Activated T-cell treated with anti-CD3 and anti-CD28 coated beads, Interleukin-2, amount 50 U/mL, for 72 hours (primary cell): Measurements from ENCODE around the gene FAM236A. TPM values are rescaled to one million over a fixed set of nuclear protein-coding genes. Genes with fewer than 3 reads are reported as not detected.
A peak's percentile ranks its signal among the peaks of the same experiment; 100 is the strongest.
"Not testable (repeated sequence)": the region's sequence is repeated elsewhere in the genome, so short reads cannot be mapped to it uniquely, and the experiment has no call there.

ENCODE experiments used
- ATAC-seq, 2 donors: fragments of 150-1000 bp; cut with Tn5 transposase; replicated peaks in 1 of 2; 2 replicates each; pipeline ENCODE4 v1.10.0; 2021; ENCODE audit warnings: moderate library complexity in 2 of 2, mild to moderate bottlenecking in 1 of 2
- DNase-seq, 2 donors: peaks; one replicate each; pipeline ENCODE4 v3.0.0; 2021 to 2022; ENCODE audit warnings: mixed read lengths in 1 of 2
- H3K27ac Mint-ChIP-seq: one replicate; pipeline ENCODE4 v1.8.0; 2022; ENCODE audit warnings: mild to moderate bottlenecking, moderate library complexity, mixed read lengths
- H3K27me3 Mint-ChIP-seq: one replicate; pipeline ENCODE4 v1.8.0; 2022; ENCODE audit warnings: low read depth, mixed read lengths
- H3K36me3 Mint-ChIP-seq, 2 donors: one replicate each; pipeline ENCODE4 v1.8.0; 2022; ENCODE audit warnings: mixed read lengths in 2 of 2, mild to moderate bottlenecking in 1 of 2; ENCODE audit not compliant: insufficient read depth in 2 of 2
- H3K4me1 Mint-ChIP-seq: one replicate; pipeline ENCODE4 v1.8.0; 2022; ENCODE audit warnings: low read depth, mixed read lengths
- H3K4me3 Mint-ChIP-seq, 2 donors: one replicate each; pipeline ENCODE4 v1.8.0; 2022; ENCODE audit warnings: mild to moderate bottlenecking in 2 of 2, mixed read lengths in 2 of 2, moderate library complexity in 2 of 2
- H3K9me3 Mint-ChIP-seq, 2 donors: one replicate each; pipeline ENCODE4 v1.8.0; 2022; ENCODE audit warnings: mixed read lengths in 2 of 2
- total RNA-seq, 2 donors: library from RNA; stranded (reverse); gene quantifications; one replicate each; pipeline ENCODE4 v1.2.3, GENCODE V29; 2022

FAM236A gene
- total RNA-seq: not detected

- not testable (repeated sequence) for ATAC-seq, H3K27me3 Mint-ChIP-seq, H3K4me1 Mint-ChIP-seq, DNase-seq, H3K36me3 Mint-ChIP-seq, H3K27ac Mint-ChIP-seq, H3K9me3 Mint-ChIP-seq, H3K4me3 Mint-ChIP-seq
Observed at GRCh38 chrX:72937906-72938305, at the start of gene FAM236A. FAM236A (plus strand) TSS chrX:72938206; CDS start chrX:72938263, 57 bp downstream.

GRCh38 chrX:72889740-72890139 lies 48.3 kb upstream of the FAM236A start:
- DNase-seq, H3K27me3 Mint-ChIP-seq, H3K4me1 Mint-ChIP-seq, H3K4me3 Mint-ChIP-seq, H3K27ac Mint-ChIP-seq, ATAC-seq, H3K36me3 Mint-ChIP-seq, H3K9me3 Mint-ChIP-seq: not testable (repeated sequence)

GRCh38 chrX:72912315-72912714 lies 25.7 kb upstream of the FAM236A start, which contains the start of gene FAM236C:
FAM236C (plus strand) TSS chrX:72912615; CDS start chrX:72912715, 100 bp downstream.
- H3K27me3 Mint-ChIP-seq, DNase-seq, H3K9me3 Mint-ChIP-seq, H3K27ac Mint-ChIP-seq, H3K4me3 Mint-ChIP-seq, H3K36me3 Mint-ChIP-seq, ATAC-seq, H3K4me1 Mint-ChIP-seq: not testable (repeated sequence)

GRCh38 chrX:72916096-72916495 lies 21.9 kb upstream of the FAM236A start:
- H3K4me1 Mint-ChIP-seq, H3K4me3 Mint-ChIP-seq, H3K27me3 Mint-ChIP-seq, H3K27ac Mint-ChIP-seq, H3K9me3 Mint-ChIP-seq, DNase-seq, H3K36me3 Mint-ChIP-seq, ATAC-seq: not testable (repeated sequence)

GRCh38 chrX:72932283-72932682 lies 5.7 kb upstream of the FAM236A start:
- not testable (repeated sequence) for DNase-seq, H3K27me3 Mint-ChIP-seq, H3K9me3 Mint-ChIP-seq, H3K27ac Mint-ChIP-seq, H3K36me3 Mint-ChIP-seq, H3K4me3 Mint-ChIP-seq, H3K4me1 Mint-ChIP-seq
- peak in 1 of 2 donors; percentile 48 for ATAC-seq

- not testable (repeated sequence) for ATAC-seq, H3K9me3 Mint-ChIP-seq, H3K36me3 Mint-ChIP-seq, DNase-seq, H3K4me3 Mint-ChIP-seq, H3K27me3 Mint-ChIP-seq, H3K4me1 Mint-ChIP-seq, H3K27ac Mint-ChIP-seq
Observed at GRCh38 chrX:72936455-72936854, 1.6 kb upstream of the FAM236A start.

GRCh38 chrX:72936882-72937455 lies 1.0 kb upstream of the FAM236A start:
- ATAC-seq, DNase-seq, H3K4me1 Mint-ChIP-seq, H3K9me3 Mint-ChIP-seq, H3K36me3 Mint-ChIP-seq, H3K27me3 Mint-ChIP-seq, H3K27ac Mint-ChIP-seq, H3K4me3 Mint-ChIP-seq: not testable (repeated sequence)

- not testable (repeated sequence) for H3K4me3 Mint-ChIP-seq, H3K27me3 Mint-ChIP-seq, H3K27ac Mint-ChIP-seq, DNase-seq, H3K36me3 Mint-ChIP-seq, H3K9me3 Mint-ChIP-seq, H3K4me1 Mint-ChIP-seq, ATAC-seq
Observed at GRCh38 chrX:72942272-72942671, 4.3 kb downstream of the FAM236A start.

GRCh38 chrX:72943035-72943818 lies 5.2 kb downstream of the FAM236A start:
- not testable (repeated sequence) for H3K36me3 Mint-ChIP-seq, DNase-seq, H3K27ac Mint-ChIP-seq, H3K4me1 Mint-ChIP-seq, H3K27me3 Mint-ChIP-seq, H3K9me3 Mint-ChIP-seq, H3K4me3 Mint-ChIP-seq
- ATAC-seq: peak; percentile 84 to 87

- not testable (repeated sequence) for H3K27me3 Mint-ChIP-seq, H3K4me1 Mint-ChIP-seq, DNase-seq, H3K4me3 Mint-ChIP-seq, H3K36me3 Mint-ChIP-seq, H3K9me3 Mint-ChIP-seq, H3K27ac Mint-ChIP-seq
- peak; percentile 74 to 80 for ATAC-seq
Observed at GRCh38 chrX:72943819-72944169, 5.8 kb downstream of the FAM236A start, which contains the start of gene DMRTC1. DMRTC1 (minus strand) TSS chrX:72943837; CDS start chrX:72875694, 68,143 bp downstream.

- ATAC-seq, DNase-seq: not testable (repeated sequence)
Observed at GRCh38 chrX:72959971-72960370, 22.0 kb downstream of the FAM236A start.

GRCh38 chrX:72971859-72972258 lies 33.9 kb downstream of the FAM236A start:
- not testable (repeated sequence) for H3K9me3 Mint-ChIP-seq, H3K36me3 Mint-ChIP-seq, H3K27me3 Mint-ChIP-seq, H3K4me3 Mint-ChIP-seq, H3K4me1 Mint-ChIP-seq, DNase-seq, ATAC-seq, H3K27ac Mint-ChIP-seq

More at GRCh38 chrX:72959971-72960370, 22.0 kb downstream of the FAM236A start:
- not testable (repeated sequence) for H3K36me3 Mint-ChIP-seq, H3K4me1 Mint-ChIP-seq, H3K27ac Mint-ChIP-seq, H3K27me3 Mint-ChIP-seq, H3K4me3 Mint-ChIP-seq, H3K9me3 Mint-ChIP-seq

- not testable (repeated sequence) for H3K4me1 Mint-ChIP-seq, H3K27me3 Mint-ChIP-seq, H3K36me3 Mint-ChIP-seq, H3K9me3 Mint-ChIP-seq, DNase-seq, H3K4me3 Mint-ChIP-seq, H3K27ac Mint-ChIP-seq, ATAC-seq
Observed at GRCh38 chrX:72974885-72975284, 36.9 kb downstream of the FAM236A start.
